Tibial nerve (tissue), 4 donors: Measurements from ENCODE around the gene SLC39A13. TPM values are rescaled to one million over a fixed set of nuclear protein-coding genes. Genes with fewer than 3 reads are reported as not detected.

Experiments
- DNase-seq, 2 donors: peaks; one replicate each; pipeline ENCODE4 v3.0.0-alpha.2; 2019; ENCODE audit warnings: low spot score in 2 of 2
- H3K27ac ChIP-seq, 4 donors: fragments of 200-600 bp; sonication (generic) in 3 of 4; one replicate each; pipeline ENCODE4 v1.5.1; 2017 to 2019; ENCODE audit warnings: mild to moderate bottlenecking in 1 of 4
- H3K27me3 ChIP-seq, 2 donors: fragments of 200-600 bp; sonication (generic) in 1 of 2; one replicate each; pipeline versions ENCODE4 v1.5.1 to v1.6.0; 2017 to 2019
- H3K36me3 ChIP-seq, 3 donors: fragments of 200-600 bp; sonication (generic); one replicate each; pipeline ENCODE4 v1.5.1; 2018 to 2019
- H3K4me1 ChIP-seq, 4 donors: fragments of 200-600 bp; sonication (generic) in 3 of 4; one replicate each; pipeline ENCODE4 v1.5.1; 2017 to 2019
- H3K4me3 ChIP-seq, 4 donors: fragments of 200-600 bp; sonication (generic) in 3 of 4; one replicate each; pipeline ENCODE4 v1.5.1; 2017 to 2019; ENCODE audit warnings: mild to moderate bottlenecking in 1 of 4, moderate library complexity in 1 of 4
- H3K9me3 ChIP-seq, 4 donors: fragments of 200-600 bp; sonication (generic) in 3 of 4; one replicate each; pipeline ENCODE4 v1.5.1; 2017 to 2019
- EP300 ChIP-seq, 2 donors: sonication (generic); formaldehyde crosslinking; IDR thresholded peaks; one replicate each; pipeline ENCODE4 v1.6.1; 2017; ENCODE audit warnings: antibody characterized with exemption in 2 of 2, mild to moderate bottlenecking in 1 of 2
- POLR2A ChIP-seq, 2 donors: fragments of 450-650 bp; IDR thresholded peaks; one replicate each; pipeline ENCODE4 v1.6.1; 2017; ENCODE audit warnings: antibody characterized with exemption in 2 of 2, mild to moderate bottlenecking in 2 of 2, moderate library complexity in 2 of 2
- WGBS, 2 donors: methylation state at CpG; one replicate each; pipeline ENCODE4 v1.1.5; 2018; 5-methylcytosine and 5-hydroxymethylcytosine counted together
- total RNA-seq, 4 donors: library from RNA; depleted of rRNA; stranded (reverse); fragments of >200 nt; gene quantifications; one replicate each; pipeline ENCODE4 v1.1.0, GENCODE V29; 2016
- TF ChIP-seq, protein P1 (sequence below), 5 experiments: fragments of 200-600 bp in 3 of 5; fragments of 450-650 bp in 2 of 5; sonication (generic) in 3 of 5; IDR thresholded peaks; one replicate each; pipeline ENCODE4 v1.5.1; 2016 to 2019; ENCODE audit warnings: antibody characterized with exemption in 5 of 5, mild to moderate bottlenecking in 3 of 5, moderate library complexity in 2 of 5

The SLC39A13 gene
- total RNA-seq, 4 donors from 2014 or later, result 91.6 to 142 (median 116) TPM

DNA sequence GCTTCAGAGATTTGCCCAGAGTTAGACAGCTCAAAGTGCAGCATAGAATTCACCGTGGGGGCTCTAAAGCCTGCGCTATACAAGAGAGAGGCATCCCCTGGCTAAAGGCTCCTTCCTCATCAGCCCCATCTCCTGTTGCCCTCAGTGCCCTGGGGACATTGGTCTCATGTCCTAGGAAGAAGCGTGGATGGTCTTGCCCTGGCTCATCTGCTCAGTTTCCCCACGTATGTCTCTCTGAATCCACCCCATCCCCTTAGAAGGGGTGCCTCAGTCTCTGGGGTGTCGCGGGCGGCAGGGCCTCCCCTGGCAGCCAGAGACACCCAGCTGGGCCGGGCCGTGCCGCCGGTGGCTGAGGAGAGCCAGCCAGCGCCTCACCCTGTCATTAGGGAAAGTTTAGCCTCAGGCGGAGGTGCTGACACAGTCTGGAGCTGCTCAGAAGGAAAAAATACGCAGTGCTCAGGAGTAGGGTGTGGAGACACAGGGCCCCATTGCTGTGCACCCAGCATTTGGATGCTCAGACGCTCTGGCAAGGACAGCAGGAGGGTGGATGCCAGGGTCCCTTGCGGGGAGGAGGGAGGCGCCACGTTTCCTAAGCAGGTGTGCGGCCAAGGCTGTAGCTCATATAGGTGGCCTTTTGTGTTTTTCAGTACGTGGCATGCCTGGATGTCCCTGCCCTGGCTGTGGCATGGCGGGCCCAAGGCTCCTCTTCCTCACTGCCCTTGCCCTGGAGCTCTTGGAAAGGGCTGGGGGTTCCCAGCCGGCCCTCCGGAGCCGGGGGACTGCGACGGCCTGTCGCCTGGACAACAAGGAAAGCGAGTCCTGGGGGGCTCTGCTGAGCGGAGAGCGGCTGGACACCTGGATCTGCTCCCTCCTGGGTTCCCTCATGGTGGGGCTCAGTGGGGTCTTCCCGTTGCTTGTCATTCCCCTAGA is 1.3 kb downstream of the SLC39A13 start:
- DNase-seq, result no peak
- Histone ChIP-seq H3K27me3 (no peaks in the 10 kb centered on the region), H3K36me3 (peaks cover 0 to 41% (median 0%) of the 10 kb centered on the region in 3 donors), H3K4me1 (peaks cover 0 to 65% (median 38%) of the 10 kb centered on the region in 4 donors), H3K4me3 (peak overlapping the region; percentile 69 to 94 (median 78)), H3K27ac (peak overlapping the region; percentile 90 to 97 (median 94)), H3K9me3 (no peaks in the 10 kb centered on the region)
- TF ChIP-seq EP300 (IDR thresholded peaks at IDR 0.05) (no peak), POLR2A (IDR thresholded peaks at IDR 0.05) (no peak)
- TF ChIP-seq, protein P1, sequence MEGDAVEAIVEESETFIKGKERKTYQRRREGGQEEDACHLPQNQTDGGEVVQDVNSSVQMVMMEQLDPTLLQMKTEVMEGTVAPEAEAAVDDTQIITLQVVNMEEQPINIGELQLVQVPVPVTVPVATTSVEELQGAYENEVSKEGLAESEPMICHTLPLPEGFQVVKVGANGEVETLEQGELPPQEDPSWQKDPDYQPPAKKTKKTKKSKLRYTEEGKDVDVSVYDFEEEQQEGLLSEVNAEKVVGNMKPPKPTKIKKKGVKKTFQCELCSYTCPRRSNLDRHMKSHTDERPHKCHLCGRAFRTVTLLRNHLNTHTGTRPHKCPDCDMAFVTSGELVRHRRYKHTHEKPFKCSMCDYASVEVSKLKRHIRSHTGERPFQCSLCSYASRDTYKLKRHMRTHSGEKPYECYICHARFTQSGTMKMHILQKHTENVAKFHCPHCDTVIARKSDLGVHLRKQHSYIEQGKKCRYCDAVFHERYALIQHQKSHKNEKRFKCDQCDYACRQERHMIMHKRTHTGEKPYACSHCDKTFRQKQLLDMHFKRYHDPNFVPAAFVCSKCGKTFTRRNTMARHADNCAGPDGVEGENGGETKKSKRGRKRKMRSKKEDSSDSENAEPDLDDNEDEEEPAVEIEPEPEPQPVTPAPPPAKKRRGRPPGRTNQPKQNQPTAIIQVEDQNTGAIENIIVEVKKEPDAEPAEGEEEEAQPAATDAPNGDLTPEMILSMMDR (IDR thresholded peaks at IDR 0.05), result no peak
- 56 to 64% methylated on average over 25 to 29 of the region's 31 CpGs for WGBS, 2 donors

DNA sequence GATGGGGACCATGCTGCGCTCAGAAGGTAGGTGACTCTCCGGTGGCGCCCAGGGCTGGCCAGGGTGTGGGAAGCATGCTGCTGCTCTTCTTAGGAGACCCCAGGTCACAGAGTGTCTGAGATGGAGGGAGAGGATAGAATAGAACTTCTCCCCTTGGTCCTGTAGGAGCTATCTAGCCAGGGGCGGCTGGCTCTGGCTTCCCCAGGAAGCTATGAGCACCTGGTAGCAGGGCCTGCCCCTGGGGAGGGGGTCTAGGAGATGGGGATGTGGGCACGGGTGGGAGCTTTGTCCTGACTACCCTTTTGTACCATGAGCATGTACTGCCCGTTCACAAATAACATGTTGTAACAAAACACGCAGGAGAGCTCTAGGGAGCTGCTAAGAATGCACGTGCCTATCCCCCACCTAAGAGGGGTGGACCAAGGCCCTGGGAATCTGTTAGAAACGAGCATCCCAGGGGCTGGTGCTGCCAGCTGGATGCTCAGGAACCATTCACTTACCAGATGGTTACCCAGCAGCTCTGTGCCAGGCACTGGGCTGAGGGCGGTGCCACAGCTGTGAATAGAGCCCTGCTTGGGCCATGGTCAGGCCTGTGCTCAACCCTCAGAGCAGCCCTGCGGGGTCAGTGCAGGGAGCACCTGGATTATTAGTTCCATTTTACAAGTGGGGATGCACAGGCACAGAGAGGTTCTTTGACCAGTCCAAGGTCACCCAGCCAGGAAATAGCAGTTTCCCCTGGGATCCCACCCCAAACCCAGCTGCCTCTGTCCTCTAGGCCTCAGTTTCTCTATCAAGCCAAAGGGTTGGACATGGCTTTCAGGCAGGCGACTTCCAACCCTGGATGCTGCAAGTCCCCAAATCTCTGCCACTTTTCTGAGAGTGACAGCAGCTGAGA is 2.2 kb downstream of the SLC39A13 start:
- Histone ChIP-seq H3K27me3 (no peaks in the 10 kb centered on the region), H3K4me3 (peak overlapping the region in 1 of 4 donors; percentile 79)
- TF ChIP-seq, protein P1 (IDR thresholded peaks at IDR 0.05), result no peak
- TF ChIP-seq POLR2A (IDR thresholded peaks at IDR 0.05) (no peak), EP300 (IDR thresholded peaks at IDR 0.05) (no peak)

DNA sequence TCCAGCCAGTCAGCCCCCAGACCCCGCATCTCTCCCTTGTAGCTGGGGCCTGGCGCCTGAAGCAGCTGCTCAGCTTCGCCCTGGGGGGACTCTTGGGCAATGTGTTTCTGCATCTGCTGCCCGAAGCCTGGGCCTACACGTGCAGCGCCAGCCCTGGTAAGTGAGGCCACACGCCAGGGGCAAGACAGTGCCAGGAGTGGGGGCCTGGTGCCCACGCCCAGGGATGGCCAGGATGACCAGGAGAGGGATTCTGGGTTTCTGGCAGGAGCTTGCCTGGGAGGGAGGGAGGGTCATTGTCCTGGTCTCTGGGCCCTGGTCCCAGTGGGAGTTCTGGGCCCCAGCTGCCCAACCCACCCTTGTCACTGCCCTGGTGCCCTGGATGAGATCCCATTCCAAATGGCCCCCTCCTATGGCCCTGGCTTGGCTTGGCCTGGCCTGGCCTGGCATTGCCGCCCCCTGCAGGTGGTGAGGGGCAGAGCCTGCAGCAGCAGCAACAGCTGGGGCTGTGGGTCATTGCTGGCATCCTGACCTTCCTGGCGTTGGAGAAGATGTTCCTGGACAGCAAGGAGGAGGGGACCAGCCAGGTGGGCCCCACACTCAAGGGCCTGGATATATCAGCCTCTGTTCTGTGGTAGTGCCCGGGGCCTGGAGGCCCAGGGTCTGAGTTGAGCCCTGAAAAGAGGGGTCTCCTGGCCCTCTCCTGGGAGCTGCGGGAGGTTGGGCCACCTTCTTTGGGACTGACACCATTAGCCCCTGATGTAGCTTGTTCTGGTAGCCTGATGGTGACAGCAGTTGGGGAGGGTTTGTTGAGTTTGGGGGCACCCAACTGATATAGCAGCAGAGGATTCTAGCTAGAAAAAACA is 3.7 kb downstream of the SLC39A13 start:
- Histone ChIP-seq H3K27ac (peak overlapping the region in 2 of 4 donors; percentile 36 to 52), H3K9me3 (no peaks in the 10 kb centered on the region), H3K36me3 (peaks cover 0 to 64% (median 0%) of the 10 kb centered on the region in 3 donors), H3K27me3 (no peaks in the 10 kb centered on the region), H3K4me1 (peaks cover 0 to 81% (median 42%) of the 10 kb centered on the region in 4 donors), H3K4me3 (no peak overlapping the region)
- WGBS, 2 donors, result 70 to 71% methylated on average over 10 to 12 of the region's 12 CpGs
- TF ChIP-seq, protein P1 (IDR thresholded peaks at IDR 0.05), result peak; percentile 54 to 69 (median 60)
- TF ChIP-seq POLR2A (IDR thresholded peaks at IDR 0.05), result no peak
- DNase-seq, result no peak

More for the DNA sequence above, 2.2 kb downstream of the SLC39A13 start:
- no peaks in the 10 kb centered on the region for H3K9me3 ChIP-seq
- H3K27ac ChIP-seq, result peak overlapping the region; percentile 32 to 97 (median 91)
- H3K36me3 ChIP-seq, result peaks cover 0 to 51% (median 0%) of the 10 kb centered on the region in 3 donors
- WGBS, 2 donors, result 62 to 70% methylated on average over 11 of the region's 12 CpGs
- peaks cover 0 to 74% (median 40%) of the 10 kb centered on the region in 4 donors for H3K4me1 ChIP-seq
- no peak for DNase-seq

DNA sequence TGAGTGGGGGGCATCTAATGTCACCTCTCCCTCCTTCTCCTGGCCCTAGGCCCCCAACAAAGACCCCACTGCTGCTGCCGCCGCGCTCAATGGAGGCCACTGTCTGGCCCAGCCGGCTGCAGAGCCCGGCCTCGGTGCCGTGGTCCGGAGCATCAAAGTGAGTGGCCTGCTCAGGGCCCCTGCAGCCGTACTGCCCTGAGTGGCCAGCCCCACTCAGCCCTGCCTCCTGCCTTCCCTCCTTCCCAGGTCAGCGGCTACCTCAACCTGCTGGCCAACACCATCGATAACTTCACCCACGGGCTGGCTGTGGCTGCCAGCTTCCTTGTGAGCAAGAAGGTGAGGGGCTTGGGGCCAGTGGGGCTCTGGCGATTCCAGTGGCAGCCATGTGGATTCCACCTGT is 5.0 kb downstream of the SLC39A13 start:
- 64 to 70% methylated on average over 11 to 13 of the region's 13 CpGs for WGBS, 2 donors
- H3K4me1 ChIP-seq, result peaks cover 0 to 76% (median 35%) of the 10 kb centered on the region in 4 donors
- H3K9me3 ChIP-seq, result no peaks in the 10 kb centered on the region
- no peak for DNase-seq
- H3K27me3 ChIP-seq, result no peaks in the 10 kb centered on the region
- no peak overlapping the region for H3K4me3 ChIP-seq
- peak overlapping the region in 3 of 4 donors; percentile 52 to 91 (median 79) for H3K27ac ChIP-seq
- H3K36me3 ChIP-seq, result peaks cover 0 to 77% (median 1%) of the 10 kb centered on the region in 3 donors
- no peak for TF ChIP-seq POLR2A (IDR thresholded peaks at IDR 0.05)
- no peak for TF ChIP-seq EP300 (IDR thresholded peaks at IDR 0.05)
- TF ChIP-seq, protein P1 (IDR thresholded peaks at IDR 0.05), result no peak
